ENCODE data around the gene FAM149A.

FAM149A gene

DNA sequence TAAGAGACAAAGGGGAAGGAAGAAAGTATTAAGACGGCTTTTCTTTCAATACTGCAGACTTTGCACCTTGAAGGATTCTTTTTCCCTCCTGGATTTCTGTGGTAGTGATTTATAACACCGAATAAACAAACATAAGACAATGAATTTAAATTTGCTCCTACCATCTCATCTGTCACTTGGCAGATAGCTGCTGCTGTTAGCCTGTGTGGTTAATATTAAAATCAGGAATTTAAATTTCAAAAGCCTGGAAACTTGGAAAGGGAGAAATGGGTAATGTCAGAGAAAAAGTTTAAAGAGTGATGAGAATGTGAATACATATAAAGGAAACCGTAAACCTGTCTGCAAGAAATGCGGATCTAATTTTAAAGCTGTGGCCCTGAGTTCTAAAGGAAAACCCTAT lies 3.4 kb downstream of the FAM149A start:
- no peak for DNase-seq

DNA sequence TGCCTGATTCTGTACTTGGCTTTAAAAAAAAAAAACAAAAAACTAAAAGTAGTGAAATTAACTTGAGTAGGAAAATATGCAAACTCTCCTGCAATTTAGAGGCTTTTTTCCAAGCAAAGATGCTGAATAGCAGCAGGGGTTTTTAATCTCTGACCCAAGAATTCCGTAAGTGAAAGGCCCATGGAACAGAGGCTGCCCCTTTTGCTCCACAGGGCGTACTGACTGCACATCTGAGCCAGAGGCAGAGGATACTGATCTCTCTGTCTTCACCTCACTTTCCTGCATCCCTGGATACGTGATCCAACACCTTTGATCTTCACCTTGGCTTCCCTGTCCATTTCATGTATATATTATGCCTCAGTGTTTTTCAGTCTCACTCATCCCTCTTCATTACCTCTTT lies 3.9 kb downstream of the FAM149A start:
- no peak for DNase-seq

DNA sequence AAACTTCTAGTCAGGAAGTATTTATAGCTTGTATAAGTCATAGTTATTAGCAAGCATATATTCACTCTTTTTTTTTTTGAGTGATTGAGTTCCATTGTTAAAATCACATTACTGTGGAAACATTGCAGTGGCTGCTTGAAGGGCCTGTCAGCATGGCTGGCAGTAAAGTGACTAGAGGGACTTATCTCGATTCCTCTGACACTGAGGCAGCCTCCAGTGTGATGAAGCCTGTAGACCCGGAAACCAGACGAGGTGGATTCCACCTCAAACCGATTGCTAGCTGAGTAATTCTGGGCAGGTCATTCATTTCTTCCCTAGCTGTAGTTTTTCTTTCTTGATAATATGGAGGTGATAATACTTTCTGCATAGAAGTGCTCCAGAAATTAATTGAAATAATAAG lies 4.7 kb downstream of the FAM149A start:
- DNase-seq: no peak

DNA sequence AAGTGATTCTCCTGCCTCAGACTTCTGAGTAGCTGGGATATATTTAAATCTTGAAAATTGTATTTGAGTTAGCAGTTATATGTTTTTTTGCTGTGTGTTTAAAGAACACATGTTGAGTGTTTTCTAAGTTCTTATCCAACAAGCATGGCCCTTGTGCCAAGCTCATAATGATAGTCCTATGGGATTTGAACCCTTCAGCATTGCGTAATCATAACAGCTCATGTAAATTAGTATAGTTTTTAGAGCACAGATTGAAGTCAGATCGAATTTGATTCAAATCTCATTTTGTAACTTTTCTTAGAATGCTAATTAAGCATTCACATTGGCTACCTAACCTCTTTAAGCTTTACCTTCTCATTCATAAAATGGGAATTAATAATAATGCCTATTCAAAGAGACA lies 12.2 kb downstream of the FAM149A start:
- no peak for DNase-seq

DNA sequence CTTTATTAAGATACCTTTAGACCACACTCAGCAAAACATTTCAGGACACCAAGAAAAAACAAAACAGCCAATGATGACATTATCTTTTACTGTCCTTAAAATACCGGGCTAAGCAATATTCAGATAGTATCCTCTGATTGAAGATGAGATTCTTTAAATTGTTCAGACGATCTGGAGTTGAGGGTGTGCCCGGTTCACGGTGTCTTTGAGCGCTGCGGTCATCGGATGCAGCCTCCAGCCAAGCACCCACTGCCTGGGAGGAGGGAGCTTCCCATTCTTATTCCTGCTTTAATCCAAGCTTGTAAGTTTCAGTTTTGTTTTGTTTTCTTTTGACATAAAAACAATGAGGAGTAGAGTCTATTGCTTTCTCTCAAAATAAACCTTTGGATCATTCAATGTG lies 14.1 kb downstream of the FAM149A start:
- no peak for DNase-seq

DNA sequence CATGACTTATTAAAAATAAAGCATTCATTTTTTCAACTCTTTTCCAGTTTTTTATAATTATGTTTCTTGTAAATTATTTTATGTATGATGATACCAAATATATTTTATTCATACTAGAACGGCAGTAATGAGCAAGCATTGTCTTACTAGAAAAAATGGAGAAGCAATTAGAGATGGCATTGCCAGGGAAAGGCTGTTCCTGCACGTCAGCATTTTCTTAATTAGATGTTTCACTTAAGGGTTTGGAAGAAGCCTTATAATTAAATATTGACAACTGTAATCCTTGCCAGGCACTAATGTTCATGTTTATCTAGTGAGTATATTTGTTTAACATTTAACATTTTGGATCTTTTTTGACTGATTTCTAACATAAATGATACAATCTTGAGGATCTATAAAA lies 16.6 kb downstream of the FAM149A start:
- DNase-seq: no peak

DNA sequence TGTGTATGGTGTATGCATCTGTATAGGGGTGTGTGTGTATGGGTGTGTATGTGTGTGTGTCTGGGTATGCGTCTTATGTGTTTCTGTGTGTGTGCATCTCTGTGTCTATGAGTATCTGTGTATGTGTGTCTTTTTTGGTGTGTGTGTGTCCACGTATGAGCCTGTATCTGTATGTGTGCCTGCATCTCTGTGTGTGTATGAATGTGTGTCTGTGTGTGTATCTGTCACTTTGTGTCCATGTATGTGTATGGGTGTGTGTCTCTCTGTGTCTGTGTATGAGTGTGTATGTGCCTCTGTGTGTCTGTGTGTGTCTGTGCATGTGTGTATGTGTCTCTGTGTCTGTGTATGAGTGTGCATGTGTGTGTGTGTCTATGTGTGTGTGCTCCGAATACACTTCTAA lies 24.3 kb downstream of the FAM149A start:
- no peak for DNase-seq

DNA sequence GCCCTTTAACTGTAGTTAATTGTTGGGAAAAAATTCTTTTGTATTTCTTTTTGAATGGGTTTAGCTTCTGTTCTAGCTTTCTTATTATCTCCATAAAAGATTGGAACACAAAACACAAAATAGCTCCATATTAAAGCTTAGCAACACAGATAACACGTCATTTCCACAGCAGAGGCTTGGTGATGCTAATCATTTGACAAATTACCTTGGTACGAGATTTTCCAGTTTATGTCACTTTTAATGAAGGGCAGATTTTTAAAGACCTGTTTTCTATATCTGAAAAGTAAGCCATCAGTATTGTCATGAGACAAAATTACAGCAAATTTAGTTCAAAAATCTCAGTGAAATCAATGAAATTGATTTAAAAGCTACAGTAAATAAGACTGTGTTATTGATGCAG lies 27.4 kb downstream of the FAM149A start:
- no peak for DNase-seq

DNA sequence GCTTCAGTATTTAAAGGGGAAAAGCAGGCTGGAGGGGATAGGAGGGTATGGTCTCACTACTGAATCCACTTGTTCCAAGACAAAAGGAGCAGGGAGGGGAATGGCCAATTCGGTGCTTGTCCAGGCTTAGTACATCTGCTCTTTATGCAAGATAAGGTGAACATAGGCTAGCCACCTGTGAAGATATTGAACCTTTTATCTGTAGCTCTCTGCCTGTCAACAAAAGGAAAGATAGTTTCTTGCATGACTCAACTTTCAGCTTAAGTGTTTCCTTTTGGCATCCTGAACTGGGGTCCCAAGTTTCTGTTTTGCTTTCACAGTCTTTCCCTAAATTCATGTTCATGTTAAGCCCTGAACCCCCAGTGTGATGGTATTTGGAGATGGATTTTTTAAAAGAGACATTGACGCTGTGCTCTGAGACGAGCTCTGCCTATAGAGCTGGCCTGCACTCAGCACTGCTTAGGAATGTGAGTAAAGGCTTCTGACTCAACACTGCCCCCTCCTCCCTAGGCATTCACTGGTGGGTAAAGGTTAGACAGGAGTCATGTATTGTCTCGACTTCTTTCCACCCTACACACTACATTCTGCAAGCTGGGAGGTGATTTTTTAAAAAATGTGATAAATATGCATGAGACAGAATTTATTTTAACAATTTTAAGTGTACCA lies 28.2 kb downstream of the FAM149A start:
- DNase-seq: no peak

DNA sequence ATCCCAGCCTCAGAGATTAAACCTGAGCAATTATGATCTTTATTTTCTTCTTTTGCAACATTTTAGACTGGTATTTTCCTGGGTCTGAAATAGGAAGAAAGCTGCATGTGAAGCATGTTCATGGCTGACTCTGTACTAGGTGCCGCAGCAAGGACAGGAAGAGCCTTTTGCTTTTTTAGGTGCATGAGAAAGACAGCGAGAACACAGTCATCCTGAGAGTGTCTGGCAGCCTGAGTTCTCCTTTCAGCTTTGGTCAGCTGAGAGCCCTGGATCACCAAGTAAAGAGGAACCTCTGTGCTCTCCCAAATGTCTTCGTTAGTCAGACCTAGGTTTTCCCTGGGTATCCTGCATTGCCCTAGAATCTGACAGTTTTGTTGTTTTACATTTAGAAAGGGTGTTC lies 29.8 kb downstream of the FAM149A start:
- DNase-seq: no peak

DNA sequence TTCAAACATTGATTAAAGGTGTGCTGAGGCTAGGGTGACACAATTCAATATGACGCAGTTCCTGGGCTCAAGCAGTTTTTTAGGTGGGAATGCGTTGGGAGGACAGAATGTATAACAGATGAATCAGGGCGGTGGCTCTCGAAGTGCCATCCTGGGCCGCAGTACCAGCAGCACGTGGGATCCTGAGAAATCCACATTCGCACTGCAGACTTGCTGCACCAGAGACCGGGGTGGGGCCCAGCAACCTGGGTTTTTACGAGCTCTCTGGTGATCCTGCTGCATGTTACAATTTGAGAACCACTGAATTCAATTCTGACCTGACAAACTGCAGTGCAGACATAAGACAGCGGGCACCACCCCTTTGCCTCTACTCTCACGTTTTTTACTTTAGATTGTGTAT lies 30.4 kb downstream of the FAM149A start:
- no peak for DNase-seq

DNA sequence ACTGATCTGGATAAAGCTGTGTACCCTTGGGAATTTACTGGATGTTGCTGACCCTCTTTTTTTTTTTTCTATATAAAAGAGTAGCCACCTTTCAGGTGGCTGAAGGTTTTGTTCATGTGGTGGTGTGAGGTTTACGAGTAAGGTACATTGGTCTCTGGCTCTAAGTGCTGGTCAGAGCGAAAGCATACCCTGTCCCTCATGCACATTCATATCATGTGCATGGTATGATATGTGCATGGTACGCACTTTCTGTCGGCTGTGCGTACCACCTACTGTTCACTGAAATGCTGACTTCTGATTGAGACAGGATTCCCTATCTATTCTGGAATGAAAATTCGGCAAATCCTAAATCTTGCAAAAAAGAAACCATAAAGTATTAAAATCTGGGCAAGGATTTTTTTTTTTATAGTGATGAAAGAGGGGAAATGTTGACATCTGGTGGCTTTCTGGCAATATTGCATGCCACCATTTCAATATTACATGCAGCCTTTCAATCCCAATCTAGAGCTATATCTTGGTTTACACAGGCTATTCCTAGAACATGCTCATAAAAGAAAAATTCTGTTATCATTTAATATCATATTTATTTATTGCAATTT lies 32.8 kb downstream of the FAM149A start:
- no peak for DNase-seq

DNA sequence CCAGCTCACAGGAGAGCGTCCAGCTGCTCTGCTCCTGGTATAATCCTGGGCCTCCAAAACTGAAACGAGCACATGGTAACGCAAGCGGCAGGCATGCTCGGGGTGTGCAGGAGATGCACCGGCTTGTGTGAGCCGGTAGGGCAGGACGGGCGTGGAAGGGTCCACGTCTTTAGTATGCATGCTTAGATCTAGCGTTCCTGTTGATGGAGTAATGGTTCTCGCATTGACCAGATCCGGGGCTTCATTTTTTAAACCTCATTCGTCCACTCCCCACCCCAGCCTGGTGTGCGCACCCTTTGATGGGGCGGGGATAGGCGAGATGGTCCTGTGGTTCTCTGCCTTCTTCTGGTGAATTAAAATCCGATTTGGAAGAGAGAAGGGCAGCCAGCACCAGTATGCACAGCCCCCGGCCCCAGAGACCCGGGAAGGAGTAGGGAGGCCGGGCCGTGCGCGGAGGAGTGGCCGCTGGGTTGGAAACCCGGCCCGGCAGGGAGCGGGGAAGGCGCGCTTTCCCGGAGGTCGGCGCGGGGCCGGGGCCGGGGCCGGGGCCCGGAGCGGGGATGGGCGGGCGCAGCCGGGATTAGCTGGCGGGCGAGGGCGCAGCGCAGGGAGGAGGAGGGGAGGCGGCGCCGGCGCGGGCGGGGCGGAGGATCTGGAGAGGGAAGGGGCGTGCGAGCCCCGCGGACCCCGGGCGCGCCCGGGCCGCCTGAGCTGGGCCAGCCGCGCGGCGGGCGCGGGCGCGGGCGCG lies 39.9 kb downstream of the FAM149A start:
- DNase-seq: no peak

DNA sequence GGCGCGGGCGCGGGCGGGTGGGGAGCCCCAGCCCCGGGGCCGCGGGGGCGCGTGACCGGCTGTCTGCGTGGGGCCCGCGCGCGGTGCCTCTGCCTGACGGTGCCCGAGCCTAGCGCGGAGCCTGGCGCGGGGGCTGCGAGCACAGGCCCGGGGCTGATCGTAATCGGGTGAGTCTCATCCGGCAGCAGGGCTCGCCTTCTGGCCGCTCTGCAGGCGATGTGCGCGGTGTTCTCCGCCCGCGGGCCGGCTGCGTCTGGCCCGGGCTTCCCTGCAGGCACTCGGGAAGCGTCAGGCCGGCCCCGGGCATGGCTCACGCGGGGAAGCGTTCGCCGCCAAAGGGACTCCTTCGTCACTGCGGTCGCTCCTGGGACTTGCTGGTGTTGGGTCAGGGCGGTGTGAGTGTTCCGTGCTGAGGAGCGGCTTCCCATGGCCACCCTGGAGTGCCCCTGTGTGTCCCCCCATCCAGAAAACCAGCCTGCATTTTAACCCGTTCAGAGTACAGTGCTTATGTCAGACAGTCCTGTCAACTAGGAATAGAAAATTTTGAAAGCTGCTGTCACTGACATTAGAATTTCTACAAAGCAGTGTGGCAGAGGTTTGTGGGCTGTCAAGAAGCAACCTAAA lies 40.6 kb downstream of the FAM149A start:
- DNase-seq: no peak

DNA sequence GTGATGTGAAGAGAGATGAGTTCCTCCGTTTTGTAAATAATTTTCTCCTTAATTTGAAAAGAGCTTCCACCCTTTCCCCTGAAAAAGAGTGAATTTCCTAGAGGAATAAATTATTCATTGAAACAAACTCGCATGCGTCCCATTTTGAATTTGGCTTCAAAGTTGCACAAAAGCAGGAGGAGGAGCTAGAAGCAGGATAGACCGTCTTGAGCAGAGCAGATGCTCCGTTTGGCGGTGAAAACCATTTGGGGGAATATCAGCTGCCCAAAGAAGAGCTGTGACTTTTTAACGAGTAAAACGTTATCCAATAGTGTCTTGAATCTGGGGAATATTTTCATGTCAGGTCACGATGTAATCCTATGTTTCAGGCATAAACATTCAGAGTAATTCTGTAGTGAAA lies 42.0 kb downstream of the FAM149A start:
- no peak for DNase-seq

DNA sequence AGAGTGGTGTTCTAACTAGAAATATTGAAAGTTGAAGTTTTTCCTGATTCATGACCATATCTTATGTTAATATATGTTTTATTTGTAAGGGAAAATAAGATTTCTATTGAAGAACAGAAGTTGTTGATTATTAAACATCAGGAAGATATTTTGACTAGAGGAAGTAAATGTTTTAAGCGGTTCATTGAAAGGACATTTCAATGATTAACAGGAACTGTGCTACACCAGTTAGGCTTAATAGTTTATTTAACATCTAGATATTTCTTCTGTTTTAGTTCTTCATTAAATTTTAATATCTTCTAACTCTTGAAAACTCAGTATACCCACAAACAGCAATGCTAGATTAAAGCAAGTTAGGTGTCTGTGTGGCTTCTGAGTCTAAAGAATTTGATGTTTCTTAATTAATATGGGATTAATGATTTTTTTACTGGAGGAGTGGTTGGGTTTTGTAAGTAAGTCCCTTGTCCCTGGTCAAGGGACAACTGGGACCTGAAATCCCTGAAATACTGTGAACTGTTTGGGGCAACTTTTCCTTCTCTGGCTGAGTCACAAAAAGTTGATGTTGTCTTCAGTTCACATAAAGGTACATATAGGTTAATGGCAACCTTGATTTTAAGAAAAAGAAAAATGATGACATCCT lies 44.0 kb downstream of the FAM149A start:
- DNase-seq: no peak

DNA sequence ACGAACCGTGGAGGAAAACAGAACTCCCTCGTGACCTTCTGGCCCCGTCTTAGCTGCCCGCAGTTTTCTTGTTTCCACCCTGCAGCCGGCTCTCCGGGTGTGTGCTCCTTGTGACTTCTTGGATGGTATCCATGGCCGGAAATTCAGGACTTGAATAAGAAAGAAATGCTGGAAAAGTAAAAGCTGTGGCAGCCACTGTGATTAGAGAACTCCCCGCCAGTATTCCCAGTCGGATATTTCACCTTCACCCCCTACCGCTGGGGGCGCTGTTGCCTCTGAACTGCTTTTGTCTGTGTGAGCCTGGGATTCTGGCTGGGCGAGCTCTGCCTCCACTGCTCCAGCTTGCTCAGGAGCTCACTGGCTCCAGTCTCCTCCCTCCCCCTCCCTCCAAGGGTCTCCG lies 45.4 kb downstream of the FAM149A start:
- DNase-seq: no peak

DNA sequence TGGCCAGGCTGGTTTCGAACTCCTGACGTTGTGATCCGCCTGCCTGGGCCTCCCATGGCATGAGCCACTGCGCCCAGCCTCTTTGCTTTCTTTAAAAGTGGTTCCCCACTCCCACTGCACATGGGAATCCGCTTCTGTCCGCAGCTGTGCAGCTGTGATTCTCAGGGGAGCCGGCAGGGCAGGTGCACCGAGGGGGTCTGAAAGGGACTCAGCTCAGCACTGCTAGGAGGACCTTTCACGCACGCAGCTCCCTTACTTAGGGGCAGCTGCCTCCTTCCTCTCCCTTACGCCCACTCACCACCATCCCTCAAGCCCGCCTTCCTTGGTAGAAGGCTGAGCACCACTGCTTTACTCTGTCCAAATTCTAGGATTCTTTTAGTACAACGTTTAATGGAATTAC lies 46.4 kb downstream of the FAM149A start:
- DNase-seq: no peak

DNA sequence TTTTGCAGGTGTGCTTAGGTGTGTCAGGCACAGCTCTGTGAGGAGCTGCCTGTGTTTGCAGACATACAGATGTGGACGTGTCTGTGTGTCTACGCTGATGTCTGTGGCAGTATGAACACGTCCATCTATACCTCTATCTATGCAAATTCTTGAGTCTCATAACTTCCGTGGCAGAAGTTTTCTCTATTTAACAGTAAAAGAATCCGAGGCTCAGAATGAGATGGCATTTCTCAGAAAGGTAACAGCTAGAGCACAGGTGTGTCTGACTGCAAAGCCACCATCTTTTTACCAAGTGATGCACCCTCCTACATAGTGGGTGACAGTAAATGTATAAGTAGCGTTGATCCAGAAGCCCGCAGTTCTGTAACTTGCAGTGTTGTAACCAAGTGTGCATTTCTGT lies 47.0 kb downstream of the FAM149A start:
- DNase-seq: no peak

DNA sequence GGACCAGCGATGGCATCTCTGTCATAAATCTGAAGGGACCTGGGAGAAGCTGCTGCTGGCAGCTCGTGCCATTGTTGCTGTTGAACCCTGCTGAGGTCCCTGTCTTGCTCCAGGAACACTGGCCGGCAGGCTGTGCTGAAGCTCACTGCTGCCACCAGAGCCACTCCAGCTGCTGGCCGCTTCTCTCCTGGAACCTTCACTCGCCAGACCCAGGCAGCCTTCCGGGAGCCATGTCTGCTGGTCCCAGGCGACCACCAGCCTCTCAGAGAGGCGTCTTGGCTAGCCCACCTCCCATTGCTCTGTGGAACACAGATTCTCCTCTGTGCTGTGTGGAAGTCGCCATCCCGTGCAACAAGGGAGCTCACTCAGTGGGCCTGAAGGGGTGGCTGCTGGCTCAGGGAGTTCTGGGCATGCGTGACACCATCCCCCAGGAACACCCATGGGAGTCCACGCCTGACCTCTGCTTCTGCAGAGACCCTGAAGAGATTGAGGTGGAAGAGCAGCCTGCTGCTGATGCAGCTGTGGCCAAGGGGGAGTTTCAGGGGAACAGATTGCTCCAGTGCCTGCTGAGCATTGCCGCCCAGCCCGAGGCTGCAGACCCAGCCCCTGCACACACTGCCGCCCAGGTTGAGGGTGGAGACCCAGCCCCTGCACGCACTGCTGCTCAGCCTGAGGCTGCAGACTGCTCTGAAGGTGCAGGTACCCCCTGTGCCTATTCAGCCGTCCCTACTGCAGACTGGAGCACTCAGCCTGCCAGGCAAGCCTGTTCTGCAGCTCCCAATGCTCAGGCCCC lies 53.7 kb downstream of the FAM149A start:
- no peak for DNase-seq

DNA sequence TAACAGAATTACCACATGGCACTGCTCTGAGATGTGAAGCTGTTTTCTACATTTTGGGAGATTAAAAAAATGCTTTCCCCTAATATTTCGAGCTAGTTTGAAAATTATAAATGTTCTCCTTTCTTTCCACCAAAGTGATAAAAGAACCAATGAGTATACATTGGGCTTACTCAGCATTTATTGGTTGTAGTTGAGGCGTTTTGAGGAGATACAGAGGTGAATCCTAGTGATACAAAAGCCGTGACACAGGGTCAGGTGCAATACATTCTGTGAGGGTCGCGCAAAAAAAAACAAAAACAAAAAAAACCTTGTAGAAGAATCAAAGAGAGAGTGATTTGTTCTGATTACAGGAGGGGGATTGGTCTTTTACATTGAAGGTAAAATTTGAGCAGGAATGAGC lies 54.5 kb downstream of the FAM149A start:
- DNase-seq: no peak

DNA sequence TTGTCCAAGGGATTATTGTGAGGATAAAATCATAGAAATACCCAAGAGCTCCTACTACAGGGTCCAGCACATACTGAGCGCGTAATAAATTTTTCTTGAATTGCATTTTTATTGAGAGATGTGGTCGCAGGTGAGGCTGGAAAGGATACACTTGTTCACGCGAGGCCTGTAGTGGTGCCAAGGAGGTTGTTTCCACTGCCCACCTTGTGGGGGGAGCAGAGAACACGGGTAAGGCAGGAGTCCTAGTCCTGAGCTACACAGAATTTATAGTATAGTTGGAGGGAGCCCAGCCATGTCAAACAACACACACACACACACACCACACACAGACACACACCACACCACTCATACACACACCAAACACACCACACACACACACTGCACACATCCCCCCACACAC lies 55.1 kb downstream of the FAM149A start:
- no peak for DNase-seq

DNA sequence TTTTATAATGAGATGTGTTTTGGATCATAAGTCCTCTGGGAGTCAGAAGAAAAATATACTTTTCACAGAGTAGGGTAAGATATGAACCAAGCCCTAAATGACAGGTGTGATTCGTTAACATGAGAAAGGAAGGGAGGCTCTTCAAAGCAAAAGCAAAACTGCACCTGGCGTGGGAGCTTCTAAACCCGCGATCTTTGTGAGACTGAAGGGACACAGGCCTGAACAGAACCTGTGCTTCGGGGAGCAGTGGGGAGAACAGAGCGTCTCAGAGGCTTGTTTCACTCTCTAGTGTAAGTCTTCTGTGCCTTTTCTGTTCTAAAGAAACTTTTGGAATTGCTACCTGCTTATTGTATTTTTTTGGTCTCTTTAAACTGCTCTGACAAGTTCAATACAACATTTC lies 56.6 kb downstream of the FAM149A start:
- no peak for DNase-seq
